ENCODE measurements around the gene NIPA2. TPM values are rescaled to one million over a fixed set of nuclear protein-coding genes. Genes with fewer than 3 reads are reported as not detected.
A peak's percentile ranks its signal among the peaks of the same experiment; 100 is the strongest.

Gene NIPA2
- total and polyA plus RNA-seq, 5 donors from 2014 or later: 39.6 to 66.4 (median 56.8) TPM

DNA sequence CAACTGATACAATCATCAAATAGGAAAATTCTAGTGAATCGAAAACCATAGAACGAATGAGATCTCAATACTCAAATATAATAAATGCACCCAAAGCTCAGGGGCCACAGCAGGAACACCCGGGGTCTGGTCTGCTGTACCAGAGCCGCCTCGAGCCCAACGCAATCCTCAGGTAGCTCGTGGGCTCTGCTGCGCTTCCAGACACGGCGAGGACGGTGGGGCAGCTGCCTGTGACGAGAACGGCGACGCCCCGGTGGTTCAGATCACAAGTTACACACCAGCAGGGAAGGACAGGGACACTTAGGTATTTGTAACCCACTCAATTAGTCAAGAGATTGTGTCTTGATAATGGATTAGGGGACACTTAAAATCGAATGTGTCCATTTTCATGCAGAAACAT, 54.6 kb downstream of the NIPA2 start:
- Mint-ChIP-seq H3K4me1 (no peaks in the 10 kb centered on the region), H3K27ac (no peak overlapping the region), H3K36me3 (no peaks in the 10 kb centered on the region), H3K9me3 (no peaks in the 10 kb centered on the region), H3K4me3 (no peak overlapping the region), H3K27me3 (no peaks in the 10 kb centered on the region)
- Histone ChIP-seq H3K27me3 (ENCODE audit: control insufficient read depth, insufficient read depth, low read length) (no peaks in the 10 kb centered on the region), H3K4me3 (ENCODE audit: low read depth, low read length) (no peak overlapping the region), H3K4me1 (ENCODE audit: control insufficient read depth, insufficient read depth, low read length, poor library complexity, severe bottlenecking) (no peaks in the 10 kb centered on the region), H3K36me3 (ENCODE audit: control insufficient read depth, insufficient read depth, low read length) (no peaks in the 10 kb centered on the region), H3K27ac (ENCODE audit: insufficient read depth, low read length, poor library complexity, severe bottlenecking) (no peak overlapping the region), H3K9me3 (ENCODE audit: control insufficient read depth in 2 of 2, low read length in 2 of 2) (no peaks in the 10 kb centered on the region)
- ATAC-seq (ENCODE audit: low read depth in 2 of 2): no peak
- DNase-seq: no peak

DNA sequence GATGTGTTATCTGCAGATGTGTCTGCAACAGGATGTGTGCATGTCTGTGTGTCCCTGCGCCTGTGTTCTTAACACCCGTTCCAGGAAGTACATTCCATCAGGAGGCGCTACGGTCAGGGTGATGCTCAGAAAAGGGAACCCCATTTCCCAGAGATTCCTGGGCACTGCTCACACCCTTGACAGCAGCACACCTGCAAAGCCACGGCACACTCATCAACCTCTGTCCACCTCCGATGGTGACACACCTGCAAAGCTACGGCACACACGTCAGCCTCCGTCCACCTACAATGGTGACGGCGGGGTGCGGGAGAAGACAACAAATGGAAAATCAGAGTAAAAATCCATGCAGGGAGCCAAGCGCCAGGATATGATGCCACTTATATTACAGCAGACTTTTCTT, 55.4 kb downstream of the NIPA2 start:
- no peak overlapping the region for H3K27ac Mint-ChIP-seq
- Histone ChIP-seq H3K4me3 (ENCODE audit: low read depth, low read length) (no peak overlapping the region), H3K36me3 (ENCODE audit: control insufficient read depth, insufficient read depth, low read length) (no peaks in the 10 kb centered on the region), H3K27ac (ENCODE audit: insufficient read depth, low read length, poor library complexity, severe bottlenecking) (no peak overlapping the region), H3K4me1 (ENCODE audit: control insufficient read depth, insufficient read depth, low read length, poor library complexity, severe bottlenecking) (no peaks in the 10 kb centered on the region), H3K9me3 (ENCODE audit: control insufficient read depth in 2 of 2, low read length in 2 of 2) (no peaks in the 10 kb centered on the region), H3K27me3 (ENCODE audit: control insufficient read depth, insufficient read depth, low read length) (no peaks in the 10 kb centered on the region)
- no peak for DNase-seq
- no peaks in the 10 kb centered on the region for H3K9me3 Mint-ChIP-seq
- ATAC-seq (ENCODE audit: low read depth in 2 of 2): no peak
- H3K4me1 Mint-ChIP-seq: no peaks in the 10 kb centered on the region
- H3K4me3 Mint-ChIP-seq: no peak overlapping the region
- H3K27me3 Mint-ChIP-seq: no peaks in the 10 kb centered on the region
- no peaks in the 10 kb centered on the region for H3K36me3 Mint-ChIP-seq

DNA sequence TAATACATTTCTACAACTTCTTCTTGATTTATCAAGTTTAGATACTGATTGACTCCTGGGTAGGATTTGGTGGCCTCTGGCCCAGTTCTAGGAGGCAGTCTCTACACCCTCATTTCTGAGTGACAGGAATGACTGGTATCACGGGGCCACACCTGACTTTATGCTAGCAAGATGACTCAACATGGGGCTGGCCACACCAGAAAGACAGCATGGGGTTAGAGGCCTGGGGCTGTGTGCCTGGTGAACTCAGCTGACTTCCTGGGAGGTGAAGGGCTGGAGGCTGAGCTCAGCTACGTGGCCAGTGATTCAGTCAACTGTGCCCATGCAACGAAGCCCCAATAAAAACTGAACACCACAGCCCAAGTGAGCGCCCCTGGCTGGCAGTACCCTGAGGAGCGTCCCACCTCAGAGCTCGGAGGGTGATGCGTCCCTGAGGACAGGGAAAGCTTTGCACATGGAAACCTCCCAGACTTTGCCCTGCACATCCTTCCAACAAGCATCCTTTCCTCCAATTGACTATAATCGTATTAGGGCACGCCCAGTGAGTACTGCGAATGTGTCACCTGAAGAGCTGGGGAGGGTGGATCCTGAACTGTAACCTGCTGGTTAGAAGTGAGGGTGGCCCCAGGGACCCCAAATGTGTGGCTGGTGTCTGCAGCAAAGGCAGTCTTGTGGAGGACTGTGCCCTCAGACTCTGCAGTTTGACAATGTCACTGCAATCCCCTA, 57.2 kb downstream of the NIPA2 start:
- Histone ChIP-seq H3K9me3 (ENCODE audit: control insufficient read depth in 2 of 2, low read length in 2 of 2) (no peaks in the 10 kb centered on the region), H3K27ac (ENCODE audit: insufficient read depth, low read length, poor library complexity, severe bottlenecking) (no peak overlapping the region), H3K4me1 (ENCODE audit: control insufficient read depth, insufficient read depth, low read length, poor library complexity, severe bottlenecking) (no peaks in the 10 kb centered on the region), H3K4me3 (ENCODE audit: low read depth, low read length) (no peak overlapping the region), H3K27me3 (ENCODE audit: control insufficient read depth, insufficient read depth, low read length) (no peaks in the 10 kb centered on the region), H3K36me3 (ENCODE audit: control insufficient read depth, insufficient read depth, low read length) (no peaks in the 10 kb centered on the region)
- Mint-ChIP-seq H3K27me3 (no peaks in the 10 kb centered on the region), H3K36me3 (peaks cover 3% of the 10 kb centered on the region), H3K27ac (no peak overlapping the region), H3K9me3 (peaks cover 0 to 2% (median 0%) of the 10 kb centered on the region in 7 donors), H3K4me3 (no peak overlapping the region), H3K4me1 (no peaks in the 10 kb centered on the region)
- DNase-seq (peak in 1 of 3 donors; percentile 51), ATAC-seq (ENCODE audit: low read depth in 2 of 2) (no peak)

DNA sequence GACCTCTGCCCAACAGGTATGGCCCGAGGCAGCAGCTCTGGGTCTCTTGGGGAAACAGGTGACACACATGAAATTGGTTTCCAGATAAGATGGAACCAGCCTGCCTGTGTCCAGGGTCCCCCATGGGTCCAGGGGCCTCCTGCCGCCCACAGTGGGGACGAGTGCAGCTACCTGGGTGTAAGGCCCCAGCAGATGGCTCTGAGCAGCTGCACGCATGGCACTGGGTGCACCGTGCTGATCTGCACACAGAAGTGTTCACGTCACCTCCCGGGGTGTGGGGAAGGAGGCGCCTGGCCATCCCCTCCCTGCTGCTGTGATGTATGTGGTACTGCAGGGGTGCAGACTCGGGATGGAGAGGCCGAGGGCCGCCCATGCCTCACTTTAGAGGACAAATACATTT, 63.6 kb downstream of the NIPA2 start:
- H3K27me3 Mint-ChIP-seq: no peaks in the 10 kb centered on the region
- no peak overlapping the region for H3K4me3 ChIP-seq (ENCODE audit: low read depth, low read length)
- H3K36me3 Mint-ChIP-seq: peaks cover 3% of the 10 kb centered on the region
- H3K4me1 Mint-ChIP-seq: no peaks in the 10 kb centered on the region
- H3K36me3 ChIP-seq (ENCODE audit: control insufficient read depth, insufficient read depth, low read length): no peaks in the 10 kb centered on the region
- H3K9me3 Mint-ChIP-seq: peaks cover 0 to 2% (median 0%) of the 10 kb centered on the region in 7 donors
- H3K9me3 ChIP-seq (ENCODE audit: control insufficient read depth in 2 of 2, low read length in 2 of 2): no peaks in the 10 kb centered on the region
- no peak overlapping the region for H3K4me3 Mint-ChIP-seq
- H3K27ac Mint-ChIP-seq: no peak overlapping the region
- ATAC-seq (ENCODE audit: low read depth in 2 of 2) (no peak), DNase-seq (no peak)
- no peak overlapping the region for H3K27ac ChIP-seq (ENCODE audit: insufficient read depth, low read length, poor library complexity, severe bottlenecking)
- no peaks in the 10 kb centered on the region for H3K4me1 ChIP-seq (ENCODE audit: control insufficient read depth, insufficient read depth, low read length, poor library complexity, severe bottlenecking)
- H3K27me3 ChIP-seq (ENCODE audit: control insufficient read depth, insufficient read depth, low read length): no peaks in the 10 kb centered on the region

DNA sequence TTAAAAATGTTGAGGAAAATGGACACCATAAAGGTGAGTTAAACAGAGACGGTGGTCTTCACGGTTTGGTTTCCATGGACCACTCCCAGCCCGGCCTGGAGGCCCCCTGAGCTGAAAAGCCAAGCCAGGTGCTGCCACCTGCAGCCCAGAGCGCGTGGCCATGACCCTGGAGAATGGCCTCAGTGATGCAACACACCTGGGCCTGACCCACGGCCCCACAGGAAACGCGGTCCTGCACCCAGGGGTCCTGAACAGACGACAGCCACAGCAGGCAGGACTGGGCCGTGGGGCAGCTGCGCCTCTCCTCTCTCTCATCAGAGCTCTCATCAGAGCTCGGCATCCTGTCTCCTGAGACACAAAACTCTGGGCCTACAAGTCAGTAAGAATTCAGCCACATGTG, 64.1 kb downstream of the NIPA2 start:
- Mint-ChIP-seq H3K4me1 (no peaks in the 10 kb centered on the region), H3K36me3 (peaks cover 3% of the 10 kb centered on the region), H3K27me3 (no peaks in the 10 kb centered on the region), H3K27ac (no peak overlapping the region), H3K9me3 (peaks cover 0 to 2% (median 0%) of the 10 kb centered on the region in 7 donors), H3K4me3 (no peak overlapping the region)
- Histone ChIP-seq H3K4me3 (ENCODE audit: low read depth, low read length) (no peak overlapping the region), H3K9me3 (ENCODE audit: control insufficient read depth in 2 of 2, low read length in 2 of 2) (no peaks in the 10 kb centered on the region), H3K4me1 (ENCODE audit: control insufficient read depth, insufficient read depth, low read length, poor library complexity, severe bottlenecking) (no peaks in the 10 kb centered on the region), H3K27ac (ENCODE audit: insufficient read depth, low read length, poor library complexity, severe bottlenecking) (no peak overlapping the region), H3K27me3 (ENCODE audit: control insufficient read depth, insufficient read depth, low read length) (no peaks in the 10 kb centered on the region), H3K36me3 (ENCODE audit: control insufficient read depth, insufficient read depth, low read length) (no peaks in the 10 kb centered on the region)
- ATAC-seq (ENCODE audit: low read depth in 2 of 2) (no peak), DNase-seq (no peak)

- no peaks in the 10 kb centered on the region for H3K4me1 Mint-ChIP-seq
- Histone ChIP-seq H3K36me3 (ENCODE audit: control insufficient read depth, insufficient read depth, low read length) (no peaks in the 10 kb centered on the region), H3K4me1 (ENCODE audit: control insufficient read depth, insufficient read depth, low read length, poor library complexity, severe bottlenecking) (no peaks in the 10 kb centered on the region), H3K4me3 (ENCODE audit: low read depth, low read length) (no peak overlapping the region), H3K9me3 (ENCODE audit: control insufficient read depth in 2 of 2, low read length in 2 of 2) (no peaks in the 10 kb centered on the region), H3K27me3 (ENCODE audit: control insufficient read depth, insufficient read depth, low read length) (no peaks in the 10 kb centered on the region), H3K27ac (ENCODE audit: insufficient read depth, low read length, poor library complexity, severe bottlenecking) (no peak overlapping the region)
- H3K36me3 Mint-ChIP-seq: peaks cover 3% of the 10 kb centered on the region
- DNase-seq (no peak), ATAC-seq (ENCODE audit: low read depth in 2 of 2) (no peak)
- H3K27me3 Mint-ChIP-seq: no peaks in the 10 kb centered on the region
- H3K9me3 Mint-ChIP-seq: peaks cover 0 to 2% (median 0%) of the 10 kb centered on the region in 7 donors
- no peak overlapping the region for H3K27ac Mint-ChIP-seq
- no peak overlapping the region for H3K4me3 Mint-ChIP-seq
Observed at GRCh38 chr15:22902981-22903380, 64.5 kb downstream of the NIPA2 start.

GRCh38 chr15:22903427-22903826, 65.0 kb downstream of the NIPA2 start:
- H3K27ac Mint-ChIP-seq: no peak overlapping the region
- no peak overlapping the region for H3K27ac ChIP-seq (ENCODE audit: insufficient read depth, low read length, poor library complexity, severe bottlenecking)
- no peak overlapping the region for H3K4me3 ChIP-seq (ENCODE audit: low read depth, low read length)
- no peaks in the 10 kb centered on the region for H3K27me3 Mint-ChIP-seq
- H3K27me3 ChIP-seq (ENCODE audit: control insufficient read depth, insufficient read depth, low read length): no peaks in the 10 kb centered on the region
- H3K4me1 Mint-ChIP-seq: no peaks in the 10 kb centered on the region
- no peaks in the 10 kb centered on the region for H3K36me3 ChIP-seq (ENCODE audit: control insufficient read depth, insufficient read depth, low read length)
- no peak for ATAC-seq (ENCODE audit: low read depth in 2 of 2)
- H3K9me3 ChIP-seq (ENCODE audit: control insufficient read depth in 2 of 2, low read length in 2 of 2): no peaks in the 10 kb centered on the region
- DNase-seq: no peak
- H3K4me3 Mint-ChIP-seq: no peak overlapping the region
- no peaks in the 10 kb centered on the region for H3K4me1 ChIP-seq (ENCODE audit: control insufficient read depth, insufficient read depth, low read length, poor library complexity, severe bottlenecking)
- H3K9me3 Mint-ChIP-seq: peaks cover 0 to 2% (median 0%) of the 10 kb centered on the region in 7 donors
- peaks cover 3% of the 10 kb centered on the region for H3K36me3 Mint-ChIP-seq

DNA sequence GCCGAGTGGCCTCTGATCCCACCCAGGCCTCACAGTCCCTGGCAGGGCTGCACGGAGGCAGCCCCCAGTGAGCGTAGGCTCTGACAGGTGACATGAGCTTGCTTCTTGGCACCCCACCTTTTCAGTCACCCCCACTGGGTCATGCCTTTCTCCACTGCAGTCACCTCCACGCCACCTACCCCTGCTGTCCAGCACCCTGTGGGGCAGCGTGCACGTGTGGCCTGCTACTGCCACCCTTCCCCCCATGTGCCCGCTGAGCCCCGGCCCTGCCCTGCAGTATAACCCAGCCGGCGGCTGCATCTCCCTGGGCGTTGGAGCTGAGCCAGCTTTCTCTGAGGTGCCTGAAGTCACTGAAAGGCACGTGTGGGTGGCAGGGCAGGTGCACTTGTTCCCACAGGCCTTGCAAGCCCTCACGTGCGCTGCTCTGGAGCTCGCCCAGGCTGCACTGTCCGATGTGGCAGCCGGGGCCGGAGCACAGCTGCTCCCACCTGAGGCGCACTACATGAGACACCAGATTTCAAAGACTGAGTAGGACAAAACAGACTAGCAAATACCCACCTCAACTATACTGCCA, 65.6 kb downstream of the NIPA2 start:
- Histone ChIP-seq H3K27me3 (ENCODE audit: control insufficient read depth, insufficient read depth, low read length) (no peaks in the 10 kb centered on the region), H3K27ac (ENCODE audit: insufficient read depth, low read length, poor library complexity, severe bottlenecking) (no peak overlapping the region), H3K36me3 (ENCODE audit: control insufficient read depth, insufficient read depth, low read length) (no peaks in the 10 kb centered on the region), H3K4me1 (ENCODE audit: control insufficient read depth, insufficient read depth, low read length, poor library complexity, severe bottlenecking) (no peaks in the 10 kb centered on the region), H3K4me3 (ENCODE audit: low read depth, low read length) (no peak overlapping the region), H3K9me3 (ENCODE audit: control insufficient read depth in 2 of 2, low read length in 2 of 2) (no peaks in the 10 kb centered on the region)
- Mint-ChIP-seq H3K9me3 (peaks cover 0 to under 1% (median 0%) of the 10 kb centered on the region in 7 donors), H3K27me3 (no peaks in the 10 kb centered on the region), H3K4me1 (no peaks in the 10 kb centered on the region), H3K36me3 (peaks cover 3% of the 10 kb centered on the region), H3K4me3 (no peak overlapping the region), H3K27ac (peak overlapping the region in 1 of 3 donors; percentile 56)
- ATAC-seq (ENCODE audit: low read depth in 2 of 2) (no peak), DNase-seq (no peak)

Measured in CD4-positive, CD25-positive, alpha-beta regulatory T cell (primary cell).